Endodermal cell (in vitro differentiated cells): ENCODE results near the gene TP53RK. TPM values are rescaled to one million over a fixed set of nuclear protein-coding genes. Genes with fewer than 3 reads are reported as not detected.

Experiments
- DNase-seq: peaks from one replicate; pipeline ENCODE4 v3.0.0-alpha.2; 2017
- H3K27ac ChIP-seq: 2 replicates; pipeline ENCODE4 v1.5.1; 2013; ENCODE audit warnings: mild to moderate bottlenecking, low read depth, low read length, moderate library complexity
- H3K27me3 ChIP-seq: 2 replicates; pipeline ENCODE4 v1.6.1; 2013; ENCODE audit warnings: mild to moderate bottlenecking, low read length, moderate library complexity; ENCODE audit not compliant: insufficient read depth, control insufficient read depth, poor library complexity, severe bottlenecking
- H3K36me3 ChIP-seq: 2 replicates; pipeline ENCODE4 v1.7.0; 2013; ENCODE audit warnings: mild to moderate bottlenecking, low read length, moderate library complexity; ENCODE audit not compliant: control insufficient read depth, insufficient read depth
- H3K4me1 ChIP-seq: one replicate; pipeline ENCODE4 v1.7.0; 2013; ENCODE audit warnings: low read length; ENCODE audit not compliant: control insufficient read depth, insufficient read depth
- H3K4me3 ChIP-seq: 2 replicates; pipeline ENCODE4 v1.5.1; 2013; ENCODE audit warnings: mild to moderate bottlenecking, low read length, moderate library complexity
- H3K9ac ChIP-seq: 2 replicates; pipeline ENCODE4 v1.6.1; 2013; ENCODE audit warnings: mild to moderate bottlenecking, low read length, moderate library complexity; ENCODE audit not compliant: poor library complexity, severe bottlenecking; ENCODE audit errors: extremely low read depth
- H3K9me3 ChIP-seq: 2 replicates; pipeline ENCODE4 v1.6.1; 2013; ENCODE audit warnings: mild to moderate bottlenecking, low read length, moderate library complexity; ENCODE audit not compliant: control insufficient read depth
- H3K27ac Mint-ChIP-seq: 2 replicates; pipeline ENCODE4 v1.8.0; 2020; ENCODE audit warnings: mixed read lengths
- H3K27me3 Mint-ChIP-seq: 2 replicates; pipeline ENCODE4 v1.8.0; 2021; ENCODE audit warnings: mild to moderate bottlenecking, mixed read lengths; ENCODE audit not compliant: insufficient read depth
- H3K36me3 Mint-ChIP-seq: 2 replicates; pipeline ENCODE4 v1.8.0; 2020; ENCODE audit warnings: low read depth, mixed read lengths
- H3K4me1 Mint-ChIP-seq: 2 replicates; pipeline ENCODE4 v1.8.0; 2020; ENCODE audit warnings: mixed read lengths
- H3K4me3 Mint-ChIP-seq: 2 replicates; pipeline ENCODE4 v1.8.0; 2020; ENCODE audit warnings: mild to moderate bottlenecking, moderate library complexity, mixed read lengths
- H3K9me3 Mint-ChIP-seq: 2 replicates; pipeline ENCODE4 v1.8.0; 2020; ENCODE audit warnings: mild to moderate bottlenecking, mixed read lengths
- WGBS, 2 experiments: methylation state at CpG; one replicate each; pipeline versions ENCODE4 v1.1.5 to v1.1.7; 2013; ENCODE audit warnings: missing lambda C conversion rate in 2 of 2, mixed read lengths in 1 of 2; ENCODE audit not compliant: insufficient coverage in 1 of 2, insufficient read length in 1 of 2; 5-methylcytosine and 5-hydroxymethylcytosine counted together
- total RNA-seq, 2 donors: library from RNA; stranded (reverse); fragmentation: NEBNext Ultra II Directional in 1 of 2; extraction: Animal tissue kit (Norgen Biotek cat#: 25700) in 1 of 2; gene quantifications; 2 replicates in 1 of 2; 3 replicates in 1 of 2; pipeline ENCODE4 v1.2.1, GENCODE V29; 2021
- TF ChIP-seq, protein P1 (sequence below): fragments of 200-600 bp; sonication (generic); conservative IDR thresholded peaks from 2 replicates; pipeline ENCODE4 v1.5.0; 2021; ENCODE audit warnings: antibody characterized with exemption, mild to moderate bottlenecking

The TP53RK gene
- total RNA-seq, 2 donors from 2014 or later, result 9.4 to 9.9 TPM

DNA sequence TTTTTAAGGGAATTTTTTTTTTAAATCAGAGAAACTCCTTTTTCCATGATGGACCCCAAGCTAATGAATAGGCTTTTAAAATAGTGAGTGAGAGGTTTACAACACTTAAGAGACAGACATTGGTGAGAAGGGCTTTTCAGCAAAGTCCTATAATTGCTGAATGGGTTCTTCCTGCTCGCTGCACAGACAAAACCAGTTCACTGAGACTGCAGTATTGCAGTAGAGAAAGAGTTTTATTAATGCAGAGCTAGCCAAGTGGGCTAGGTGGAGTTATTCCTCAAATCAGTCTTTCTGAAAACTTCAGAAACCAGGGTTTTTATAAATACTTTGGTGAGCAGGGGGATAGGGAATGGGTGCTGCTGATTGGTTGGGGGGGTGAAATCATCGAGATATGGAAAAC is 17.0 kb upstream of the TP53RK start:
- Histone ChIP-seq H3K9ac (no peak overlapping the region), H3K9me3 (peaks cover 23% of the 10 kb centered on the region), H3K27ac (no peak overlapping the region), H3K27me3 (no peaks in the 10 kb centered on the region), H3K4me1 (no peaks in the 10 kb centered on the region), H3K4me3 (peak overlapping the region; percentile 25), H3K36me3 (no peaks in the 10 kb centered on the region)
- Mint-ChIP-seq H3K36me3 (peaks cover 6% of the 10 kb centered on the region), H3K27ac (no peak overlapping the region), H3K27me3 (peaks cover 6% of the 10 kb centered on the region), H3K4me1 (peaks cover 23% of the 10 kb centered on the region), H3K9me3 (peaks cover 21% of the 10 kb centered on the region), H3K4me3 (no peak overlapping the region)
- DNase-seq, result no peak
- WGBS, 2 experiments, result 90 to 93% methylated on average over 2 of the region's 2 CpGs
- TF ChIP-seq, protein P1, sequence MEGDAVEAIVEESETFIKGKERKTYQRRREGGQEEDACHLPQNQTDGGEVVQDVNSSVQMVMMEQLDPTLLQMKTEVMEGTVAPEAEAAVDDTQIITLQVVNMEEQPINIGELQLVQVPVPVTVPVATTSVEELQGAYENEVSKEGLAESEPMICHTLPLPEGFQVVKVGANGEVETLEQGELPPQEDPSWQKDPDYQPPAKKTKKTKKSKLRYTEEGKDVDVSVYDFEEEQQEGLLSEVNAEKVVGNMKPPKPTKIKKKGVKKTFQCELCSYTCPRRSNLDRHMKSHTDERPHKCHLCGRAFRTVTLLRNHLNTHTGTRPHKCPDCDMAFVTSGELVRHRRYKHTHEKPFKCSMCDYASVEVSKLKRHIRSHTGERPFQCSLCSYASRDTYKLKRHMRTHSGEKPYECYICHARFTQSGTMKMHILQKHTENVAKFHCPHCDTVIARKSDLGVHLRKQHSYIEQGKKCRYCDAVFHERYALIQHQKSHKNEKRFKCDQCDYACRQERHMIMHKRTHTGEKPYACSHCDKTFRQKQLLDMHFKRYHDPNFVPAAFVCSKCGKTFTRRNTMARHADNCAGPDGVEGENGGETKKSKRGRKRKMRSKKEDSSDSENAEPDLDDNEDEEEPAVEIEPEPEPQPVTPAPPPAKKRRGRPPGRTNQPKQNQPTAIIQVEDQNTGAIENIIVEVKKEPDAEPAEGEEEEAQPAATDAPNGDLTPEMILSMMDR, result no peak

DNA sequence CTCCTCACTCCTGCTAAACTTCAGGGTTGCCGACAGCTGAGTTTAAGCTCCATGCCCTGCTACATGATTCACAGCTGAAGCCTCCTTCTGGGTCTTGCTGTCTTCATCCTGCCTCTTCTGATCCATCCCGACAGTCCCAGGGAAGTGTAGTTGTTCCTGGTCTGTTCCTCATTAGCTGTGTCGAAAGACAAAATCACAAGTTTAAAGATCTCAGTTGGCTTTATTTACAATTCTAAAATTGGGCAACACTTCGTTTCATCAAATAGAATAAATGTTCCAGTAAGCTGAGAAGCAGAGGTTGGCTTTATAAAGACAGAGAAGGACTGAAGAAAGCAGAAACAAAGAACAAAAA is 16.1 kb upstream of the TP53RK start:
- Histone ChIP-seq H3K4me3 (no peak overlapping the region), H3K9ac (no peak overlapping the region), H3K9me3 (peaks cover 23% of the 10 kb centered on the region), H3K27me3 (no peaks in the 10 kb centered on the region), H3K4me1 (no peaks in the 10 kb centered on the region), H3K27ac (no peak overlapping the region), H3K36me3 (no peaks in the 10 kb centered on the region)
- no peak for DNase-seq
- Mint-ChIP-seq H3K27me3 (peaks cover 3% of the 10 kb centered on the region), H3K4me1 (peaks cover 20% of the 10 kb centered on the region), H3K9me3 (peaks cover 21% of the 10 kb centered on the region), H3K36me3 (peaks cover 3% of the 10 kb centered on the region), H3K4me3 (no peak overlapping the region), H3K27ac (no peak overlapping the region)
- WGBS, 2 experiments, result 90 to 93% methylated on average over 2 to 4 of the region's 4 CpGs
- TF ChIP-seq, protein P1, result no peak

DNA sequence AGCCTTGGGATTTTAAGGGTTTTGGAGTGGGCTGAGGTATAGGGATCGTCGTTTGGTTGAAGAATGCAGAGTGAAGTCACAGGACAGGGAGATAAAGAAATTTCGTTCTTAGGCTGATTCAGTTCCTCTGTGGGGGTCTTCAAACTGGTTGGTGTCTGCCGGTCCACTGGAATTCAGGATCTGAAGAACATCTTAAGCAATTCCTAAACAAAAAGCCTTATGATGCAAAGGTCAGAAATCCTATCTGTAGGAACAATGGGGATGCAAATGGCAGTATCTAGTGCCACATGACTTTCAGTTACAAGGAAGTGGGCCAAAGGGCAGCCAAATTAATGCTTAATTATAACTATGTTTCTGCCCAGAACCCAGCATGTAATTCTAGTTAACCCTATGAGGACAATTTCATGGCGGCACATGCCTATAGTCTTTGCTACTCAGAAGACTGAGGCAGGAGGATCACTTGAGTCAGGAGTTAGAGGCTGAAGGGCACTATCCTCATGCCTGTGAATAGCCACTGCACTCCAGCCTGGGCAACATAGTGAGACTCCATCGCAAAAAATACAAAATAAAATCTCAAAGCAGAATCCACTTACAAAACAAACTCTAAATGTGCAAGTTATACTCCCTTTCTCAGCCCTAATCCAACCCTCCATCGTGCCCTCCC is 15.6 kb upstream of the TP53RK start:
- no peak overlapping the region for H3K4me3 ChIP-seq
- Mint-ChIP-seq H3K27me3 (peaks cover 2% of the 10 kb centered on the region), H3K4me3 (no peak overlapping the region), H3K9me3 (peaks cover 21% of the 10 kb centered on the region), H3K4me1 (peaks cover 15% of the 10 kb centered on the region), H3K36me3 (peaks cover 2% of the 10 kb centered on the region), H3K27ac (no peak overlapping the region)
- 35 to 69% methylated on average over 5 to 7 of the region's 7 CpGs for WGBS, 2 experiments
- DNase-seq, result no peak
- H3K27ac ChIP-seq, result no peak overlapping the region
- TF ChIP-seq, protein P1, result no peak
- no peak overlapping the region for H3K9ac ChIP-seq
- no peaks in the 10 kb centered on the region for H3K4me1 ChIP-seq
- peaks cover 23% of the 10 kb centered on the region for H3K9me3 ChIP-seq
- no peaks in the 10 kb centered on the region for H3K27me3 ChIP-seq
- H3K36me3 ChIP-seq, result no peaks in the 10 kb centered on the region
